Measurements from ENCODE around the gene CERS6. TPM values are rescaled to one million over a fixed set of nuclear protein-coding genes. Genes with fewer than 3 reads are reported as not detected.

CERS6 gene
- total RNA-seq, 1 donor from 2014 or later, result 30.8 TPM

DNA sequence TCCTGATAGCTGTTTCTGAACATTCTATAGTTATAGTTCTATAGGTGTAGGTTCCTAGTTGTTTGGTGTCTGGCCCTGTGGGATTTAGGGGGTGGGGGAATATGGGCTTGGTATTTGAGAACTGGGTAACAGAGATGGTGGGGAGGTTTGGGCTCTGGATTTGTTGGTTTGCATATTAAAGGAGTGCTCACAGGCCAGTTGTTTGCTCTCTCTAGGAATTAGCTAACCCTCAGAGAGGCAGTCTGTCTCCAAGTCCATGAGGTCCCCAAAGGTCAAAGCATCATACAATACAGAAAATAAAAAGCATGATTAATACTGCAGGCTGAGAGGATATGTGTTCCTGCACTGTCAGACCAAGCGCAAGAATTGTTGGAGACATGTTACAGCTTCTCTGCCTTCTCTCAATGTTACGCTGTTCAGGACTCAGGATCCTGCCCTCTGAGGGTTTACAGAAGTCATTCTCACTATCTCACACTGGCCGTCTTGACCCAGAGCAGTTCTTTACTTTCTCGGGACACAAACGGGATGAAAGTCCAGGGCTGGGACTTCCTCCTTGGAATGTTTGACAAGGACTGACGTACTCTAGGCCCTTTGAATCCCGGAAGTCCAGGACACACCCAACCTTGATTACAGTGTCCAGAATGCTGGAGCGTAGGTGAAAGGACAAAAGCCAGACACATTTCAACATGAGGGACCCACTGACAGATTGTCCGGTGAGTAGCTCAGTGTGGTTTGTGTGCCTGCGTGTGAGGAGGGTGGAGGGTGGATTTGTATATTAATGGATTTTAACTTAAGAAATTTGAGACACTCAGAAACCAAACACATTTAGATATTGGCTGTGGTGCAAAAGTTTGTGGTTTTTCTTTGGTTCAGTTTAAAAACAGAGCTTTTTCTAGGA lies 346.1 kb downstream of the CERS6 start, which contains the start of gene NOSTRIN:
Gene NOSTRIN, plus strand, starts transcription at position 677 of the 898 bp plus-strand sequence. Its CDS starts 10 bp downstream, at position 687.
- DNase-seq (ENCODE audit: low spot score), result no peak
- H3K27me3 Mint-ChIP-seq (ENCODE audit: low read depth), result no peaks in the 10 kb centered on the region
- H3K4me3 Mint-ChIP-seq (ENCODE audit: unreplicated experiment), result no peak within 1 kb of the TSS
- peaks cover 8% of the 10 kb centered on the region for H3K4me1 Mint-ChIP-seq (ENCODE audit: low read depth)
- TF ChIP-seq CTCF (IDR thresholded peaks at IDR 0.05), result no peak
- H3K36me3 Mint-ChIP-seq (ENCODE audit: low read depth), result no peaks in the 10 kb centered on the region
- H3K9me3 Mint-ChIP-seq (ENCODE audit: low read depth), result no peaks in the 10 kb centered on the region
- H3K27ac Mint-ChIP-seq (ENCODE audit: unreplicated experiment), result no peak within 1 kb of the TSS

GRCh38 chr2:168802859-168803725 lies 347.0 kb downstream of the CERS6 start:
- DNase-seq (ENCODE audit: low spot score), result no peak
- Mint-ChIP-seq H3K27me3 (ENCODE audit: low read depth) (no peaks in the 10 kb centered on the region), H3K9me3 (ENCODE audit: low read depth) (no peaks in the 10 kb centered on the region), H3K27ac (ENCODE audit: unreplicated experiment) (no peak overlapping the region), H3K36me3 (ENCODE audit: low read depth) (no peaks in the 10 kb centered on the region), H3K4me3 (ENCODE audit: unreplicated experiment) (no peak overlapping the region), H3K4me1 (ENCODE audit: low read depth) (peaks cover 8% of the 10 kb centered on the region)
- TF ChIP-seq CTCF (IDR thresholded peaks at IDR 0.05), result no peak

GRCh38 chr2:168804214-168804613 lies 348.1 kb downstream of the CERS6 start:
- DNase-seq (ENCODE audit: low spot score), result no peak
- no peak overlapping the region for H3K27ac Mint-ChIP-seq (ENCODE audit: unreplicated experiment)
- no peak for TF ChIP-seq CTCF (IDR thresholded peaks at IDR 0.05)
- no peaks in the 10 kb centered on the region for H3K9me3 Mint-ChIP-seq (ENCODE audit: low read depth)
- peaks cover 3% of the 10 kb centered on the region for H3K4me1 Mint-ChIP-seq (ENCODE audit: low read depth)
- no peak overlapping the region for H3K4me3 Mint-ChIP-seq (ENCODE audit: unreplicated experiment)
- no peaks in the 10 kb centered on the region for H3K36me3 Mint-ChIP-seq (ENCODE audit: low read depth)
- H3K27me3 Mint-ChIP-seq (ENCODE audit: low read depth), result no peaks in the 10 kb centered on the region

DNA sequence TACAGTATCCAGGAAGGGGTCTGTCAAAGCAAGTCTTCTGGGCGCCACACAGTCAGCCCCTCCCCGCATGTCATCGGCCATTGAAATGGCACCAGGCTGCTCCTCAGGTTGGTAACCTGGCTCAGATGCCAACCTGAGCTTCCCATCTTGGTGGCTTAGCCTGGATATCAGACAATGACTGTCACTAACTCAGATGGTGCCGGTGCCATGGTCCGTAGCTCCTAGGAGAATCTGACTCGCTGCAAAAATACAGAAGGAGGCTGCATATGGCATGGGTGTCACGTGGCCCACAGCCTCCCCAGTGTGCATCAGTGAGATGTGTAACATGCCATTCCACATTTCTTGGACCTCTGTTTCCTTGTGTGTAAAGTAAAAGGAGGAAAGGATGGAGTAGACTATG lies 349.5 kb downstream of the CERS6 start:
- no peaks in the 10 kb centered on the region for H3K36me3 Mint-ChIP-seq (ENCODE audit: low read depth)
- no peaks in the 10 kb centered on the region for H3K27me3 Mint-ChIP-seq (ENCODE audit: low read depth)
- H3K9me3 Mint-ChIP-seq (ENCODE audit: low read depth), result no peaks in the 10 kb centered on the region
- no peak for DNase-seq (ENCODE audit: low spot score)
- no peak for TF ChIP-seq CTCF (IDR thresholded peaks at IDR 0.05)
- H3K4me1 Mint-ChIP-seq (ENCODE audit: low read depth), result peaks cover 3% of the 10 kb centered on the region
- no peak overlapping the region for H3K4me3 Mint-ChIP-seq (ENCODE audit: unreplicated experiment)
- no peak overlapping the region for H3K27ac Mint-ChIP-seq (ENCODE audit: unreplicated experiment)

DNA sequence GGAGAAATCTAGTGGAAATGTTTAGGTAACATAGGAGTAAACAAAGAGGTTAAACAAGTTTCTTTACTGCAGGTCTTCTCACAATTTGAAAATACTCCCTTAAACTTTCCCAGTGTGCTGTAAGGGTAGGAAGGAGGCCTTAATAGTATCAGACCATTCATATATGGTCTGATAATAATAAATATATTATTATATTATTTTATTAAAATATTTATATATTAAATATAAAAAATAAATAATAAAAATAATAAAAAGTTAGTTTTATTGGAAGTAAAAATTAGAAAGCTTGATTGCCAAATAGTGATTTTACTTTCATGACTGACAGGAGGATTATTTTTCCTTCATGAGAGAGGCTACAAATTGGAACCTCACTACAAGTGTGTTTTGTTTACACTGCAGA lies 353.5 kb downstream of the CERS6 start:
- Mint-ChIP-seq H3K27me3 (ENCODE audit: low read depth) (no peaks in the 10 kb centered on the region), H3K4me1 (ENCODE audit: low read depth) (no peaks in the 10 kb centered on the region)
- TF ChIP-seq CTCF (IDR thresholded peaks at IDR 0.05), result no peak

More for the DNA sequence above, 353.5 kb downstream of the CERS6 start:
- DNase-seq (ENCODE audit: low spot score), result no peak
- Mint-ChIP-seq H3K9me3 (ENCODE audit: low read depth) (no peaks in the 10 kb centered on the region), H3K4me3 (ENCODE audit: unreplicated experiment) (no peak overlapping the region), H3K36me3 (ENCODE audit: low read depth) (no peaks in the 10 kb centered on the region), H3K27ac (ENCODE audit: unreplicated experiment) (no peak overlapping the region)
